ENCODE results near the gene DMTF1.
"Not testable (repeated sequence)": the region's sequence is repeated elsewhere in the genome, so short reads cannot be mapped to it uniquely, and the experiment has no call there.

Gene DMTF1, protein sequence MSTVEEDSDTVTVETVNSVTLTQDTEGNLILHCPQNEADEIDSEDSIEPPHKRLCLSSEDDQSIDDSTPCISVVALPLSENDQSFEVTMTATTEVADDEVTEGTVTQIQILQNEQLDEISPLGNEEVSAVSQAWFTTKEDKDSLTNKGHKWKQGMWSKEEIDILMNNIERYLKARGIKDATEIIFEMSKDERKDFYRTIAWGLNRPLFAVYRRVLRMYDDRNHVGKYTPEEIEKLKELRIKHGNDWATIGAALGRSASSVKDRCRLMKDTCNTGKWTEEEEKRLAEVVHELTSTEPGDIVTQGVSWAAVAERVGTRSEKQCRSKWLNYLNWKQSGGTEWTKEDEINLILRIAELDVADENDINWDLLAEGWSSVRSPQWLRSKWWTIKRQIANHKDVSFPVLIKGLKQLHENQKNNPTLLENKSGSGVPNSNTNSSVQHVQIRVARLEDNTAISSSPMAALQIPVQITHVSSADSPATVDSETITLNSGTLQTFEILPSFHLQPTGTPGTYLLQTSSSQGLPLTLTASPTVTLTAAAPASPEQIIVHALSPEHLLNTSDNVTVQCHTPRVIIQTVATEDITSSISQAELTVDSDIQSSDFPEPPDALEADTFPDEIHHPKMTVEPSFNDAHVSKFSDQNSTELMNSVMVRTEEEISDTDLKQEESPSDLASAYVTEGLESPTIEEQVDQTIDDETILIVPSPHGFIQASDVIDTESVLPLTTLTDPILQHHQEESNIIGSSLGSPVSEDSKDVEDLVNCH

GRCh38 chr7:87152112-87152896 is at the start of gene DMTF1:
TSS of gene DMTF1 (plus strand) at chr7:87152453. CDS start at chr7:87164942, 12,489 bp downstream.
- peak; percentile 71 to 84 (median 80) for DNase-seq

DNA sequence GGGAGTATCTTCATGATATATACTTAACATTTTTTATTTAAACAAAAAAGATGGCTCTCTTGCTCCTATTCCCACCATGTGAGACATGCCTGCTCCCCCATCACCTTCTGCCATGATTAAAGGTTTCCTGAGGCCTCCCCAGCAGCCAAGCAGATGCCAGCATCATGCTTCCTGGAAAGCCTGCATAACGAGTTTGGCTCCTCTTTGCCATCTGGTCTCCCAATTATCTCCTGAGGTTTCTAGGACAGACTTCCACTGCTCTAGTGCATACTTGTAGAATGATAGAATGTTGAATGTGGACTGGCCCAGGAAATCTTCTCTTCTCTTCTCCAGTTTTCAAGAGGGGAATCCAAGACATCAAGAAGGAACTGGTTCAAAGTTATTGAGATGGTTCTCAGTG is 46.9 kb upstream of the DMTF1 start:
- no peak for DNase-seq

- no peak for DNase-seq
Observed at GRCh38 chr7:87106974-87107612, 45.2 kb upstream of the DMTF1 start.

DNA sequence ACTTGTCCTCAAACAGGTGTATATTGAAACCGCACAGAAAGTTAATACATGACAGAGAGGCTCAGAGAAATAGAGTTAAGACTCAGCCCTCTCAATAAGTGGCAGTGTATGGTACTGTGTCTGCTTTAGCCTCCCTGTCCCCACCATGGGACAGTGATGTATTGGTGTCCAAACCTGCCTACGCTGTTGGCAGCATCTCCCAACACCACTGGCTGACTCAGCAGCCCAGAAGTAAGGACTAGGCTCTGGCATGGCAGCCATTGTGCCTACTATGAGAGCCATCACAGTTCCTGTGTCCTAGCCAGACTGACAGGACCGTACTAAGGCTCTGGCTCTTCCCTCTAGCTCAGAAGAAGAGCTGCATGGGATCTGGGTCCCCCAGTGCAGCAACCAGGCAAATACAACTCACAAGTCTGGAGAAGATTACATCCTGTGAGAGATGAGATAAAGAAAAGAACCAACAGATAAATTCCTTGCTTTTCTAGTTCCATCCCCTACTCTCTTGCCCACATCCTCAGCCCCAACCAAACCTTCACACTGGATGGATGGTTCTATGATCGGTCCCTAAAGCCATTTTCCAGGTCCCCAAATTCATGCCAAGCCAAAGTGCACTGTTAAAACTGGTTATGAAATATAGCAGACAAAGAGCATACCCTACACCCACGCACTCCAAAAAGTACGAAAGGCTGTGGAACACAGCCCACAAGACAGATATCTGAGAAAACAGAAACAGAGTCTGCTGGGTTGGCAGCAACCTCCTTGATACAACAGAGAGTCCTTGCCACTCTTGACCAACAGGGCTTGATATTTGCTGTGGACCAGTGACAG is 44.1 kb upstream of the DMTF1 start:
- DNase-seq, result no peak

DNA sequence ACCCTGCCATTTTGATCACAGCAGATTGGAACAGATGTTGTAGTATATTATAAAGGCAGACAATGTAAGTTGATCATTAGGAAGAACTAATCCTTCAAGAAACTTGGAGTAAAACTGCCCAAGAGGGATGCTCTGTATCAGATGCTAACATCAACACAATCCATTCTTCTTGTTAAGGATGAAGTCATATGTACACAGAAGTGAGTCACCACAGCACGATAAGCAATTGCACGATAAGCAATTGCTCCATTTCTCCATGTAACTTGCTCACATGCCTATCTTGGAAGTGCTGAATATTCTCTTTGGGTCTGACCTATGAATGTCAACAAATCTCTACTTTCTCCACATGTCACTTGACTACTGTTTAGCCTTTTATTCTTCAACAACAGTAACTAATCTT is 41.5 kb upstream of the DMTF1 start:
- DNase-seq, result no peak

DNA sequence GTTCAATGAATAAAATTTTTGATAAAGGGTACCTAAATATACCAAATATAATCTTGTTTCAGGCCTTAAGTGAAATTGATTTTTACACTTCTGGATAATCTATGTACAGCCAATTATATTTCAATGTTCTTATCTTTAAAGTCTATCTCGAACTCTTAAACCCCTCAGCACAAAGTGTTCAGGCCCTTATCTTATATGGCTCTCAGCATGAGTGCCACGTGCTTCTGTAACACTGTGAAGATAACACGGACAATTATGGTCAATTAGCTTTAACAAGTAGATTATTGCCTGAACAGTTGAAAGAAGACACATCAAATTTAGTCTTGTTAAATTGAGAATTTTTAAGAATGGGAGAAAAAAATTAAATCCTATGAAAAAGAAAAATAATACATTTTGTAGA is 40.4 kb upstream of the DMTF1 start:
- DNase-seq, result no peak

DNA sequence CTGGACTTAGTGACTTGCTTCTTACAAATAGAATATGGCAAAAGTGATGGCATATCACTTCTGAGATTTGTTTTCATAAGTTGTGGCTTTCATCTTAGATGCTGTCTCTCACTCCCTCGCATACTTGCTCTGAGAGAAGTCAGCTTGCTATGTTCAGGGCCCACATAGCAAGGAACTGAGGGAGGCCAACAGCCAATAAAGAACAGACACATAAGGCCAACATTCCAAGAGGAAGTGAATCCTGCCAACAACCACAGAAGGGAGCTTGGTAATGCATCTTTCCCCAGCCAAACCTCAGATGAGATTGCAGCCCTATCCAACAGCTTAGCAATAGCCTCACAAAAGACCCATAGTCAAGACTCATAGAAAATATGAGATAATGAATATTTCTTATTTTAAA is 39.2 kb upstream of the DMTF1 start:
- no peak for DNase-seq

DNA sequence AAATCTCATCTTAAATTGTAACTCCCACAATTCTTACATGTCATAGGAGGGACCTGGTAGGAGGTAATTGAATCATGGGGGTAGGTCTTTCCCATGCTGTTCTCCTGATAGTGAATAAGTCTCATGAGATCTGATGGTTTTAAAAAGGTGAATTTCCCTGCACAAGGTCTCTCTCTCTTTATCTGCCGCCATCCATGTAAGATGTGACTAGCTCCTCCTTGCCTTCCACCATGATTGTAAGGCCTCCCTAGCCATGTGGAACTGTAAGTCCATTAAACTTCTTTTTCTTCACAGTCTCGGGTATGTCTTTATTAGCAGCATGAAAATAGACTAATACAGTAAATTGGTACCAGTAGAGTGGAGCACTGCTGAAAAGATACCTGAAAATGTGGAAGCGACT is 38.3 kb upstream of the DMTF1 start:
- DNase-seq, result not testable (repeated sequence)

DNA sequence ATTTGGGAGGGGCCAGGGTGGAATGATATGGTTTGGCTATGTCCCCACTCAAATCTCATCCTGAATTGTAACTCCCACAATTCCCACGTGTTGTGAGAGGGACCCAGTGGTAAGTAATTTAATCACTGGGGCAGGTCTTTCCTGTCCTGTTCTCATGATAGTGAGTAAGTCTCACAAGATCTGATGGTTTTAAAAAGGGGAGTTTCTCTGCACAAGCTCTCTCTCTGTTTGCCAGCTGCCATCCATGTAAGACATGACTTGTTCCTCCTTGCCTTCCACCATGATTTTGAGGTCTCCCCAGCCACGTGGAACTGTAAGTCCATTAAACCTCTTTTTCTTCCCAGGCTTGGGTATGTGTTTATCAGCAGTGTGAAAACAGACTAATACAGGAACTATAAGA is 36.5 kb upstream of the DMTF1 start:
- not testable (repeated sequence) for DNase-seq

- no peak for DNase-seq
Observed at GRCh38 chr7:87116315-87116714, 35.9 kb upstream of the DMTF1 start.

- no peak for DNase-seq
Observed at GRCh38 chr7:87119581-87119980, 32.7 kb upstream of the DMTF1 start.

GRCh38 chr7:87123105-87123504 is 29.1 kb upstream of the DMTF1 start:
- no peak for DNase-seq

GRCh38 chr7:87127019-87127418 is 25.2 kb upstream of the DMTF1 start:
- no peak for DNase-seq

GRCh38 chr7:87128861-87129267 is 23.4 kb upstream of the DMTF1 start:
- no peak for DNase-seq

- DNase-seq, result no peak
Observed at GRCh38 chr7:87129332-87129731, 22.9 kb upstream of the DMTF1 start.

DNA sequence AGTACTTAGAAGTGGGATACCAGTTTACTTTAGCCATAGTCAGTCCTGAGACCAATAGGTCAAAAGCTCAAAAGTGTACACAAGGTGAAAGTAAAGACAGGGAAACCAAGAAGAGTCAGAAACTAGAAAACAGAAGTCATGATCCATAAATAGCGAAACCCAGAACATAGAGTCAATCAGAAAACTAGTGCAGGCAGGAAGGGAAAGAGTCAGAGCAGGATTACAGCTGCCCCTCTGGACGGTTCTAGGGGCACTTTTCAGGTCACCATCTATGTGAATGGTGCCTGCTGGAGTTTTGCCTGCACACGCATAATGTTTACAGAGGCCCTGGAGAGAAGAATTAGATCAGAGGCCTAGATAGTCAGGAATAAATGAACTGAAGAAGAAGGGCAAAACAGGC is 22.4 kb upstream of the DMTF1 start:
- DNase-seq, result no peak

GRCh38 chr7:87131771-87132170 is 20.5 kb upstream of the DMTF1 start:
- DNase-seq, result no peak

DNA sequence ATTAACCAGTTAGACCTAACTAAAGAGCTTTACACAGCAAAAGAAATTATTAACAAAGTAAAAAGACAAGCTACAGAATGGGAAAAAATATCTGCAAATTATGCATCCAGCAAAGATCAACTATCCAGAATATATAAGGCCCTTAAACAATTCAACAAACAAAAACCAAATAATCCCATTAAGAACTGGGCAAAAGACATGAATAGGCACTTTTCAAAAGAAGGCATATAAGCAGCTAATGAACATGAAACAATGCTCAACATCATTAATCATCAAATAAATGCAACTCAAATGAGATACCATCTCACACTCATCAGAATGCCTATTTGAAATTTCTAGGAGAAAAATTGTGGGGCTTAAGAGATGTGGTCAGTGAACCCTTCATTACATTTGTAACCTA is 15.0 kb upstream of the DMTF1 start:
- no peak for DNase-seq

- DNase-seq, result no peak
Observed at GRCh38 chr7:87139514-87139913, 12.7 kb upstream of the DMTF1 start.

DNA sequence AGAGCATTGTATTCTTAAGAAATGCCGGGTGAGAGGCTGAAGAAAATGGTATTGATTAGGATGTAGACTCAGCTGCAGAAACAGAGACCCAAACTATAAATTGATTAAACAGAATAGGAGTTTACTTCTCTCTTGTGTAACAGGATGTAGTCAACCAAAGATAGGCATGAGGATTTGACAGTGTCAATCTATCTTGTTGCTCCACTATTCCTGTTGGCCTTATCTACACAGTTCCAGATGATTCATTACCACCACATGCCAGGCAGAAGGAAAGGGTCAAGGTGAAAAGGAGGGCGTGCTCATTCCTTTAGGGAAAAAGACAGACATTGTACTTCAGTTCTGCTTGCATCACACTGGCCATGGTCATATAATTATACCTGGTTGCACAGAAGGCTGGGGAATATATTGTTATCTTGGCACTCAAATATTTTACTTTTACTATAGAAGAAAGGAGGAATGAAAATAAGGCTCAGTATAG is 11.9 kb upstream of the DMTF1 start:
- DNase-seq, result no peak

- DNase-seq, result no peak
Observed at GRCh38 chr7:87144173-87144657, 8.0 kb upstream of the DMTF1 start.

All from stimulated activated naive CD4-positive, alpha-beta T cell (primary cell).